ENCODE data around the gene KIF3A.

Gene KIF3A

GRCh38 chr5:132751971-132752580 is 14.7 kb upstream of the KIF3A start:
- DNase-seq: no peak

- no peak for DNase-seq
These were observed 14.1 kb upstream of the KIF3A start for GRCh38 chr5:132751444-132751843.

GRCh38 chr5:132750471-132751230 is 13.3 kb upstream of the KIF3A start:
- no peak for DNase-seq

GRCh38 chr5:132749506-132749905 is 12.2 kb upstream of the KIF3A start:
- no peak for DNase-seq

- no peak for DNase-seq
These were observed 11.2 kb upstream of the KIF3A start for GRCh38 chr5:132748522-132749000.

- no peak for DNase-seq
These were observed 10.5 kb upstream of the KIF3A start for GRCh38 chr5:132747616-132748440.

GRCh38 chr5:132746954-132747615 is 9.7 kb upstream of the KIF3A start, which contains the start of gene CCNI2:
Gene CCNI2, plus strand, starts transcription at chr5:132747426. Its CDS starts 70 bp downstream, at chr5:132747496.
- DNase-seq: no peak

- DNase-seq: no peak
These were observed 9.2 kb upstream of the KIF3A start for GRCh38 chr5:132746592-132746953.

GRCh38 chr5:132744659-132745058 is 7.3 kb upstream of the KIF3A start:
- no peak for DNase-seq

- DNase-seq: no peak
These were observed 5.3 kb upstream of the KIF3A start for GRCh38 chr5:132742626-132743025.

- DNase-seq: no peak
These were observed 4.8 kb upstream of the KIF3A start for GRCh38 chr5:132742158-132742557.

- DNase-seq: no peak
These were observed 1.9 kb upstream of the KIF3A start for GRCh38 chr5:132739232-132739631.

- no peak for DNase-seq
These were observed 786 bp upstream of the KIF3A start for GRCh38 chr5:132737982-132738681.

GRCh38 chr5:132734687-132735086 is 2.7 kb downstream of the KIF3A start:
- DNase-seq: no peak

- DNase-seq: no peak
These were observed 3.7 kb downstream of the KIF3A start for GRCh38 chr5:132733499-132734148.

GRCh38 chr5:132729896-132730295 is 7.5 kb downstream of the KIF3A start:
- DNase-seq: no peak

- DNase-seq: no peak
These were observed 11.6 kb downstream of the KIF3A start for GRCh38 chr5:132725745-132726144.

GRCh38 chr5:132718544-132719312 is 18.6 kb downstream of the KIF3A start:
- DNase-seq: no peak

GRCh38 chr5:132714456-132715307 is 22.7 kb downstream of the KIF3A start:
- no peak for DNase-seq

GRCh38 chr5:132708645-132709044 is 28.7 kb downstream of the KIF3A start:
- DNase-seq: no peak
